HG03432 (cell line): ENCODE data around the gene ACSL4.
"Not testable (repeated sequence)": the region's sequence is repeated elsewhere in the genome, so short reads cannot be mapped to it uniquely, and the experiment has no call there.

ENCODE experiments used
- ATAC-seq: cut with Tn5 transposase; IDR thresholded peaks from one replicate; pipeline ENCODE4 v1.9.1; 2021; ENCODE audit warnings: mild to moderate bottlenecking, moderate library complexity; ENCODE audit not compliant: unreplicated experiment

The ACSL4 gene

GRCh38 chrX:109732807-109733612 is at the start of gene ACSL4:
TSS of gene ACSL4 (minus strand) at chrX:109733257. CDS start at chrX:109683363, 49,894 bp downstream.
- peak; percentile 93 for ATAC-seq

GRCh38 chrX:109777749-109778148 is 44.7 kb upstream of the ACSL4 start:
- ATAC-seq: no peak

- ATAC-seq: no peak
These were observed 43.9 kb upstream of the ACSL4 start for GRCh38 chrX:109776986-109777385.

- ATAC-seq: no peak
These were observed 43.4 kb upstream of the ACSL4 start for GRCh38 chrX:109776432-109776831.

GRCh38 chrX:109775386-109775785 is 42.3 kb upstream of the ACSL4 start:
- no peak for ATAC-seq

GRCh38 chrX:109774706-109775105 is 41.6 kb upstream of the ACSL4 start:
- peak; percentile 99 for ATAC-seq

- no peak for ATAC-seq
These were observed 41.1 kb upstream of the ACSL4 start for GRCh38 chrX:109774136-109774535.

GRCh38 chrX:109773374-109773773 is 40.3 kb upstream of the ACSL4 start:
- ATAC-seq: peak; percentile 39

GRCh38 chrX:109770780-109771179 is 37.7 kb upstream of the ACSL4 start:
- ATAC-seq: no peak

GRCh38 chrX:109760922-109761250 is 27.8 kb upstream of the ACSL4 start:
- no peak for ATAC-seq

GRCh38 chrX:109760209-109760921 is 27.3 kb upstream of the ACSL4 start:
- no peak for ATAC-seq

- no peak for ATAC-seq
These were observed 20.2 kb upstream of the ACSL4 start for GRCh38 chrX:109753256-109753655.

GRCh38 chrX:109751698-109752097 is 18.6 kb upstream of the ACSL4 start:
- ATAC-seq: no peak

GRCh38 chrX:109749207-109749606 is 16.1 kb upstream of the ACSL4 start:
- ATAC-seq: no peak

GRCh38 chrX:109747681-109748080 is 14.6 kb upstream of the ACSL4 start:
- ATAC-seq: no peak

- no peak for ATAC-seq
These were observed 9.7 kb upstream of the ACSL4 start for GRCh38 chrX:109742722-109743121.

GRCh38 chrX:109740896-109741295 is 7.8 kb upstream of the ACSL4 start:
- not testable (repeated sequence) for ATAC-seq

- no peak for ATAC-seq
These were observed 7.4 kb upstream of the ACSL4 start for GRCh38 chrX:109740433-109740809.

- no peak for ATAC-seq
These were observed 6.8 kb upstream of the ACSL4 start for GRCh38 chrX:109739625-109740432.

GRCh38 chrX:109735202-109735744 is 2.2 kb upstream of the ACSL4 start:
- ATAC-seq: no peak

GRCh38 chrX:109733613-109734083 is 591 bp upstream of the ACSL4 start:
- ATAC-seq: no peak
